ENCODE measurements around the gene RNF224. TPM values are rescaled to one million over a fixed set of nuclear protein-coding genes. Genes with fewer than 3 reads are reported as not detected.

Gene RNF224
- total and polyA plus RNA-seq, 2 of the 13 experiments (the other 11 are each of a cell fraction or from before 2014, with no cell fraction given): 0.09 TPM; not detected in 1

GRCh38 chr9:137235424-137236237 is 8.3 kb downstream of the RNF224 start (continued):
- TF ChIP-seq ZNF609 (CRISPR knock-in tag; IDR thresholded peaks at IDR 0.05; ENCODE audit: borderline replicate concordance) (no peak), TSC22D2 (CRISPR knock-in tag; IDR thresholded peaks at IDR 0.05; ENCODE audit: borderline replicate concordance) (no peak), FIP1L1 (IDR thresholded peaks at IDR 0.05; ENCODE audit: borderline replicate concordance, insufficient read depth, low read depth, low read length) (no peak), RARG (CRISPR knock-in tag; IDR thresholded peaks at IDR 0.05; ENCODE audit: low read depth) (no peak), ZNF546 (CRISPR knock-in tag; conservative IDR thresholded peaks at IDR 0.05) (peak; percentile 59), ZNF768 (CRISPR knock-in tag; IDR thresholded peaks at IDR 0.05) (peak; percentile 25; the same call in 1 of the 2 replicates), KLF12 (CRISPR knock-in tag; IDR thresholded peaks at IDR 0.05; ENCODE audit: borderline replicate concordance) (0 out of 2 replicates have a peak, but pooled peaks have one; percentile 12), ZNF496 (CRISPR knock-in tag; IDR thresholded peaks at IDR 0.05; ENCODE audit: insufficient replicate concordance) (no peak), ZNF839 (CRISPR knock-in tag; IDR thresholded peaks at IDR 0.05; ENCODE audit: borderline replicate concordance) (no peak), MAFF (IDR thresholded peaks at IDR 0.05; ENCODE audit: low read depth, low read length) (no peak), MAF1 (CRISPR knock-in tag; IDR thresholded peaks at IDR 0.05; ENCODE audit: borderline replicate concordance) (0 out of 2 replicates have a peak, but pooled peaks have one; percentile 51), TRAFD1 (CRISPR knock-in tag; IDR thresholded peaks at IDR 0.05; ENCODE audit: borderline replicate concordance) (no peak)
- TF ChIP-seq, protein P1, sequence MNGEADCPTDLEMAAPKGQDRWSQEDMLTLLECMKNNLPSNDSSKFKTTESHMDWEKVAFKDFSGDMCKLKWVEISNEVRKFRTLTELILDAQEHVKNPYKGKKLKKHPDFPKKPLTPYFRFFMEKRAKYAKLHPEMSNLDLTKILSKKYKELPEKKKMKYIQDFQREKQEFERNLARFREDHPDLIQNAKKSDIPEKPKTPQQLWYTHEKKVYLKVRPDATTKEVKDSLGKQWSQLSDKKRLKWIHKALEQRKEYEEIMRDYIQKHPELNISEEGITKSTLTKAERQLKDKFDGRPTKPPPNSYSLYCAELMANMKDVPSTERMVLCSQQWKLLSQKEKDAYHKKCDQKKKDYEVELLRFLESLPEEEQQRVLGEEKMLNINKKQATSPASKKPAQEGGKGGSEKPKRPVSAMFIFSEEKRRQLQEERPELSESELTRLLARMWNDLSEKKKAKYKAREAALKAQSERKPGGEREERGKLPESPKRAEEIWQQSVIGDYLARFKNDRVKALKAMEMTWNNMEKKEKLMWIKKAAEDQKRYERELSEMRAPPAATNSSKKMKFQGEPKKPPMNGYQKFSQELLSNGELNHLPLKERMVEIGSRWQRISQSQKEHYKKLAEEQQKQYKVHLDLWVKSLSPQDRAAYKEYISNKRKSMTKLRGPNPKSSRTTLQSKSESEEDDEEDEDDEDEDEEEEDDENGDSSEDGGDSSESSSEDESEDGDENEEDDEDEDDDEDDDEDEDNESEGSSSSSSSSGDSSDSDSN (CRISPR knock-in tag; IDR thresholded peaks at IDR 0.05): 0 out of 2 replicates have a peak, but pooled peaks have one; percentile 60
- TF ChIP-seq, protein P2, sequence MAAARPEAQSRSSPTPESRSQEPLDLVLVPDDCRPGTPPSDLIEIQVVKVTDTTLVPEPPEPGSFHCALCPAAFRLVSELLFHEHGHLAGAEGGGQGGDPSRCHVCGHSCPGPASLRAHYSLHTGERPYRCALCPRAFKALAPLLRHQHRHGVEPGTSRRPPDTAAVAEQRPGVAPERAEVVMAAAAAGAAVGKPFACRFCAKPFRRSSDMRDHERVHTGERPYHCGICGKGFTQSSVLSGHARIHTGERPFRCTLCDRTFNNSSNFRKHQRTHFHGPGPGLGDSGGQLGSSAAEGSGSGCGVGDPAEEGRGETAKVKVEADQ (CRISPR knock-in tag; IDR thresholded peaks at IDR 0.05; ENCODE audit: borderline replicate concordance): peak; percentile 59; the same call in 1 of the 2 replicates
